IMR-90 (cell line): ENCODE measurements around the gene CCND1. TPM values are rescaled to one million over a fixed set of nuclear protein-coding genes. Genes with fewer than 3 reads are reported as not detected.

Experiments used
- ATAC-seq: fragments of 200-7000 bp; cut with Tn5 transposase; 2 replicates; pipeline ENCODE4 v1.9.1; 2020; ENCODE audit warnings: low read depth, mild to moderate bottlenecking, moderate library complexity
- BruUV-seq: library from RNA; stranded (reverse); fragments of 400-500 nt; replicated peaks from 2 replicates; lab custom pipeline; 2021; lab: Mats Ljungman, UMichigan
- CTCF ChIA-PET: fragments of 300-600 bp; formaldehyde crosslinking; extraction: SDS; loops from one replicate; lab custom pipeline; 2021; ENCODE audit warnings: antibody characterized with exemption; lab: Yijun Ruan, JAX
- POLR2A ChIA-PET: fragments of 300-600 bp; sonication (Branson Sonifier 250); formaldehyde crosslinking; loops from one replicate; lab custom pipeline; 2022; ENCODE audit warnings: antibody characterized with exemption; ENCODE audit not compliant: unreplicated experiment; lab: Charles Lee
- DNase-seq: peaks from one replicate; pipeline ENCODE4 v3.0.0; 2013
- H2AFZ ChIP-seq: replicated peaks from 2 replicates; pipeline ENCODE3; 2013; ENCODE audit warnings: low read length, mild to moderate bottlenecking; ENCODE audit not compliant: poor library complexity
- H2AK5ac ChIP-seq: 2 replicates; pipeline ENCODE4 v1.6.1; 2013; ENCODE audit warnings: low read depth, low read length, inconsistent platforms
- H2AK9ac ChIP-seq: replicated peaks from 2 replicates; pipeline ENCODE3; 2013; ENCODE audit warnings: mild to moderate bottlenecking, low read depth, low read length, moderate library complexity; ENCODE audit not compliant: poor library complexity
- H2BK120ac ChIP-seq: 2 replicates; pipeline ENCODE4 v1.6.1; 2013; ENCODE audit warnings: low read depth, low read length, inconsistent platforms
- H2BK15ac ChIP-seq: 3 replicates; pipeline ENCODE4 v1.6.1; 2013; ENCODE audit warnings: low read depth, low read length, inconsistent platforms
- H2BK20ac ChIP-seq: 2 replicates; pipeline ENCODE4 v1.6.1; 2013; ENCODE audit warnings: low read depth, mild to moderate bottlenecking, inconsistent platforms, low read length, moderate library complexity
- H2BK5ac ChIP-seq: 2 replicates; pipeline ENCODE4 v1.6.1; 2013; ENCODE audit warnings: mild to moderate bottlenecking, low read depth, low read length, inconsistent platforms; ENCODE audit not compliant: poor library complexity, severe bottlenecking
- H3K14ac ChIP-seq: replicated peaks from 2 replicates; pipeline ENCODE4 v1.6.1; 2013; ENCODE audit warnings: low read depth, low read length, inconsistent platforms
- H3K18ac ChIP-seq: 2 replicates; pipeline ENCODE4 v1.6.1; 2013; ENCODE audit warnings: low read depth, low read length, control low read depth
- H3K23ac ChIP-seq: 2 replicates; pipeline ENCODE4 v1.6.1; 2013; ENCODE audit warnings: low read depth, low read length, inconsistent platforms
- H3K27ac ChIP-seq: 2 replicates; pipeline ENCODE4 v1.5.1; 2013; ENCODE audit warnings: mild to moderate bottlenecking, control low read depth, low read length; ENCODE audit not compliant: insufficient read depth
- H3K27me3 ChIP-seq: 2 replicates; pipeline ENCODE4 v1.6.1; 2013; ENCODE audit warnings: low read length; ENCODE audit not compliant: control insufficient read depth, insufficient read depth
- H3K36me3 ChIP-seq: 2 replicates; pipeline ENCODE4 v1.6.1; 2013; ENCODE audit warnings: low read length, mixed read lengths; ENCODE audit not compliant: control insufficient read depth, insufficient read depth
- H3K4ac ChIP-seq: 2 replicates; pipeline ENCODE4 v1.6.1; 2013; ENCODE audit warnings: low read depth, low read length, inconsistent platforms
- H3K4me1 ChIP-seq: 2 replicates; pipeline ENCODE4 v1.6.1; 2013; ENCODE audit warnings: low read length, mixed read lengths; ENCODE audit not compliant: control insufficient read depth, insufficient read depth
- H3K4me2 ChIP-seq: 2 replicates; pipeline ENCODE4 v1.6.1; 2013; ENCODE audit warnings: low read depth, mild to moderate bottlenecking, control low read depth, low read length, moderate library complexity
- H3K4me3 ChIP-seq: 2 replicates; pipeline ENCODE4 v1.5.1; 2013; ENCODE audit warnings: low read depth, mild to moderate bottlenecking, control low read depth, low read length, moderate library complexity; ENCODE audit not compliant: insufficient read depth
- H3K56ac ChIP-seq: 2 replicates; pipeline ENCODE4 v1.6.1; 2013; ENCODE audit warnings: low read length, inconsistent platforms; ENCODE audit not compliant: insufficient read depth; ENCODE audit errors: extremely low read depth
- H3K79me1 ChIP-seq, 2 experiments: 2 replicates each; pipeline ENCODE4 v1.6.1; 2013; ENCODE audit warnings: low read length in 2 of 2, inconsistent platforms in 1 of 2, low read depth in 1 of 2
- H3K9ac ChIP-seq: 2 replicates; pipeline ENCODE4 v1.6.1; 2013; ENCODE audit warnings: low read depth, low read length, control low read depth
- H3K9me1 ChIP-seq: 2 replicates; pipeline ENCODE4 v1.6.1; 2013; ENCODE audit warnings: low read length, inconsistent platforms; ENCODE audit not compliant: insufficient read depth
- H3K9me3 ChIP-seq: 2 replicates; pipeline ENCODE4 v1.6.1; 2013; ENCODE audit warnings: low read length; ENCODE audit not compliant: control insufficient read depth, insufficient read depth
- H4K20me1 ChIP-seq: 2 replicates; pipeline ENCODE4 v1.6.1; 2013; ENCODE audit warnings: low read length, inconsistent platforms; ENCODE audit not compliant: insufficient read depth
- H4K5ac ChIP-seq: 2 replicates; pipeline ENCODE4 v1.6.1; 2013; ENCODE audit warnings: mild to moderate bottlenecking, low read depth, low read length, control low read depth
- H4K8ac ChIP-seq, 2 experiments: 2 replicates each; pipeline ENCODE4 v1.6.1; 2013; ENCODE audit warnings: low read depth in 2 of 2, low read length in 2 of 2, control low read depth in 1 of 2, inconsistent platforms in 1 of 2
- H4K91ac ChIP-seq: 2 replicates; pipeline ENCODE4 v1.6.1; 2013; ENCODE audit warnings: low read depth, low read length, inconsistent platforms; ENCODE audit not compliant: insufficient read depth
- BHLHE40 ChIP-seq: fragments of 150-350 bp; IDR thresholded peaks from 2 replicates; pipeline ENCODE4 v1.6.1; 2016; ENCODE audit warnings: mild to moderate bottlenecking, low read depth, low read length
- CHD1 ChIP-seq: IDR thresholded peaks from 2 replicates; pipeline ENCODE4 v1.6.1; 2012; ENCODE audit warnings: low read depth, low read length, improper control_type of control experiment
- FOS ChIP-seq: fragments of 150-350 bp; IDR thresholded peaks from 2 replicates; pipeline ENCODE4 v1.6.1; 2016; ENCODE audit warnings: low read depth, low read length
- MAZ ChIP-seq: IDR thresholded peaks from 2 replicates; pipeline ENCODE4 v1.6.1; 2012; ENCODE audit warnings: low read depth, mild to moderate bottlenecking, low read length, improper control_type of control experiment, moderate library complexity, borderline replicate concordance
- MXI1 ChIP-seq: IDR thresholded peaks from 2 replicates; pipeline ENCODE4 v1.6.1; 2012; ENCODE audit warnings: low read depth, mild to moderate bottlenecking, low read length, moderate library complexity, borderline replicate concordance
- NFE2L2 ChIP-seq: fragments of 150-350 bp; IDR thresholded peaks from 2 replicates; pipeline ENCODE4 v1.6.1; 2016; ENCODE audit warnings: low read depth, mild to moderate bottlenecking, low read length
- RCOR1 ChIP-seq: IDR thresholded peaks from 2 replicates; pipeline ENCODE4 v1.6.1; 2012; ENCODE audit warnings: mild to moderate bottlenecking, low read length, improper control_type of control experiment; ENCODE audit not compliant: insufficient replicate concordance
- RFX5 ChIP-seq: IDR thresholded peaks from 2 replicates; pipeline ENCODE4 v1.8.0; 2012; ENCODE audit warnings: low read depth, mild to moderate bottlenecking, low read length, moderate library complexity
- SMC3 ChIP-seq: fragments of 150-350 bp; IDR thresholded peaks from 2 replicates; pipeline ENCODE4 v1.6.1; 2016; ENCODE audit warnings: low read depth, mild to moderate bottlenecking, antibody characterized with exemption, low read length, moderate library complexity
- WGBS, 2 experiments: methylation state at CpG; one replicate each; pipeline versions ENCODE4 v1.1.5 to v1.1.7; 2013; ENCODE audit warnings: missing lambda C conversion rate in 2 of 2; ENCODE audit not compliant: insufficient read length in 1 of 2; ENCODE audit errors: extremely low coverage in 2 of 2; 5-methylcytosine and 5-hydroxymethylcytosine counted together
- dilution Hi-C: fragments of 300-500 bp; cut with HindIII; formaldehyde crosslinking; loops from one replicate; pipeline ENCODE4 v1.14.3; 2018; ENCODE audit warnings: low sequenced_read_pairs; ENCODE audit not compliant: unreplicated experiment
- in situ Hi-C: fragments of 300-500 bp; cut with MboI; formaldehyde crosslinking; loops from 3 replicates; pipeline ENCODE4 v1.14.3; 2019; ENCODE audit warnings: low sequenced_read_pairs, inconsistent platforms, mixed read lengths
- intact Hi-C: fragments of 100-400 bp; cut with micrococcal nuclease; formaldehyde crosslinking; loops from 2 replicates; pipeline ENCODE4 v1.10.0; 2022
- polyA plus RNA-seq, 3 experiments: library from polyadenylated mRNA; depleted of rRNA; stranded (reverse); fragments of >200 nt; gene quantifications; 2 replicates each; pipeline ENCODE4 v1.2.3, GENCODE V29; 2012; ENCODE audit warnings: low replicate concordance in 1 of 3
- total RNA-seq: library from RNA; depleted of rRNA; stranded (reverse); fragments of >200 nt; gene quantifications from 2 replicates; pipeline ENCODE4 v1.2.3, GENCODE V29; 2012
- TF ChIP-seq, protein P1 (sequence below): fragments of 150-350 bp; IDR thresholded peaks from 2 replicates; pipeline ENCODE4 v1.6.1; 2016; ENCODE audit warnings: low read depth, mild to moderate bottlenecking, low read length, moderate library complexity, borderline replicate concordance
- TF ChIP-seq, protein P2 (sequence below): conservative IDR thresholded peaks from 2 replicates; pipeline ENCODE4 v1.5.1; 2012; ENCODE audit warnings: mild to moderate bottlenecking, low read depth, low read length, improper control_type of control experiment
- TF ChIP-seq, protein P3 (sequence below): fragments of 150-350 bp; IDR thresholded peaks from 2 replicates; pipeline ENCODE4 v1.6.1; 2017; ENCODE audit warnings: mild to moderate bottlenecking, antibody characterized with exemption, low read length, low read depth

Gene CCND1
- total and polyA plus RNA-seq, 2 of the 4 experiments (the other 2 are of a cell fraction): 481 to 748 TPM

DNA sequence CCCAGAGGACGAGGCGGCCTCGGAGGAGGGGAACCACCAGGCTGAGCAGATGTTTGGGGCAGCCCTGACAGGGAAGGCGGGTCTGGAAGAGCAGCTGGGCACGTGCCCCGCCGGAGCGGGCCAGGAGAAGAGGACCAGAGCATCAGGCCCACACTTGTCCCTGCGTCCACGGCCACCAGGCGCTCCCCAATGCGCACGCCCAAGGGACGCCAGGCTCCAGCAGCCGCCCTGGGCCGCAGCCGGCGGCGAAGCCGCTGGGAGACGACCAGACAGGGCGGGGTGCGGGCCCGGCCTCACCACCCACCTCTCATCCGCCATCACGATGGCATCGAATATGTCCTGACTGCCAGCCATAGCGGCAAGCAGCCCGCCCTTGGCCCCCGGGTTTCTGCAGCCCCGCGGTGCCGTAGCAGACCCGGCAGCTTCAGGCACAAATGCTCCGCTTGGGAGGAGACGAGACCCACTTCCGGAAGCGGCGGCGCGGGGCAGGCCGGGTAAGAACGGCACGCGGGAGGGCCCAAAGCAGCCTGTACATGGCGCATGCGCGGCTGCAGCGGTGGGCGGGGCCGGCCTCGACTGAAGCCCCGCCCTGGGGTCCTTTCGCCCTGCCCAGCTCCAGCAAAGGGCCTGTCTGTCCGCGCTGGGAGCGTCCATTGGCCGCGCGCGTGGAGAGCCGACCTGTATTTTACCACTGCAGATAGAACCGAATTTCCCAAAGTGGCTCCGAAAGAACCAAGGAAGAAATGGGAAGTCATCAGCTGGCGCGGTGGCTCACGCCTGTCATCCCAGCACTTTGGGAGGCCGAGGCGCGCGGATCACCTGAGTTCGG lies 34.1 kb downstream of the CCND1 start, which contains the start of gene LTO1:
LTO1 (minus strand) TSS at position 468 of the 829 bp plus-strand sequence; CDS start at position 354, 114 bp downstream.
- ATAC-seq (peak; percentile 95), DNase-seq (peak; percentile 94)
- peaks cover 20% of the 10 kb centered on the region for H4K20me1 ChIP-seq
- peak within 1 kb of the TSS; percentile 1; the same call in 1 of the 2 replicates for H2BK120ac ChIP-seq
- H3K79me1 ChIP-seq: peaks cover 8 to 36% of the 10 kb centered on the region in 2 experiments; a peak in 3 of 4 replicates
- H3K9me1 ChIP-seq: no peaks in the 10 kb centered on the region; the same call in 1 of the 2 replicates
- TSS peak; percentile 40 for BruUV-seq
- H3K4ac ChIP-seq: peak within 1 kb of the TSS; percentile 95
- no peak within 1 kb of the TSS for H2BK20ac ChIP-seq
- H2AK9ac ChIP-seq: peak within 1 kb of the TSS; percentile 96
- peak within 1 kb of the TSS; percentile 69 for H4K5ac ChIP-seq
- in situ Hi-C loops: loop anchor here (5.0 to 25.0 kb wide), 3 partner anchors 568 to 1063 kb away; no protein-coding TSS in a partner anchor
- no peaks in the 10 kb centered on the region for H3K9me3 ChIP-seq
- H3K4me2 ChIP-seq: peak within 1 kb of the TSS; percentile 99
- H3K36me3 ChIP-seq: peaks cover 9% of the 10 kb centered on the region
- ChIA-PET CTCF (interaction anchor here (0.9 kb wide), 1 partner anchor 573 kb away, joined by 5 read pairs; no protein-coding TSS in a partner anchor), POLR2A (interaction anchor here (0.5 kb wide), 1 partner anchor 14 kb away, joined by 5 read pairs; no protein-coding TSS in a partner anchor)
- peak within 1 kb of the TSS; percentile 89 for H4K91ac ChIP-seq
- no peaks in the 10 kb centered on the region for H3K27me3 ChIP-seq
- no peak within 1 kb of the TSS for H2BK15ac ChIP-seq
- peak within 1 kb of the TSS; percentile 98 for H3K23ac ChIP-seq
- 5% methylated on average over 51 of the region's 72 CpGs; no CpG with 5 or more reads in 1 of the 2 experiments for WGBS, 2 experiments
- intact Hi-C loops: no loop called here
- dilution Hi-C loops: no loop called here
- peak within 1 kb of the TSS; percentile 90 for H3K4me3 ChIP-seq
- peak within 1 kb of the TSS; percentile 91 for H3K27ac ChIP-seq
- no peak within 1 kb of the TSS for H3K18ac ChIP-seq
- peak within 1 kb of the TSS; percentile 82 for H2BK5ac ChIP-seq
- peak within 1 kb of the TSS; percentile 94 for H2AFZ ChIP-seq
- H2AK5ac ChIP-seq: peak within 1 kb of the TSS; percentile 91
- peak within 1 kb of the TSS; percentile 95 for H3K9ac ChIP-seq
- H4K8ac ChIP-seq: peak within 1 kb of the TSS; percentile 87 to 96
- H3K14ac ChIP-seq: peak within 1 kb of the TSS; percentile 99
- H3K4me1 ChIP-seq: peaks cover 5% of the 10 kb centered on the region
- H3K56ac ChIP-seq: peak within 1 kb of the TSS; percentile 73
- TF ChIP-seq FOS (no peak), CHD1 (peak; percentile 84; the same call in 1 of the 2 replicates), NFE2L2 (no peak), MAZ (peak; percentile 54; the same call in 1 of the 2 replicates), RFX5 (no peak), RCOR1 (no peak), BHLHE40 (peak; percentile 76; the same call in 1 of the 2 replicates), MXI1 (peak; percentile 73; the same call in 1 of the 2 replicates), SMC3 (no peak)
- TF ChIP-seq, protein P1, sequence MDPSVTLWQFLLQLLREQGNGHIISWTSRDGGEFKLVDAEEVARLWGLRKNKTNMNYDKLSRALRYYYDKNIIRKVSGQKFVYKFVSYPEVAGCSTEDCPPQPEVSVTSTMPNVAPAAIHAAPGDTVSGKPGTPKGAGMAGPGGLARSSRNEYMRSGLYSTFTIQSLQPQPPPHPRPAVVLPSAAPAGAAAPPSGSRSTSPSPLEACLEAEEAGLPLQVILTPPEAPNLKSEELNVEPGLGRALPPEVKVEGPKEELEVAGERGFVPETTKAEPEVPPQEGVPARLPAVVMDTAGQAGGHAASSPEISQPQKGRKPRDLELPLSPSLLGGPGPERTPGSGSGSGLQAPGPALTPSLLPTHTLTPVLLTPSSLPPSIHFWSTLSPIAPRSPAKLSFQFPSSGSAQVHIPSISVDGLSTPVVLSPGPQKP: no peak
- TF ChIP-seq, protein P2, sequence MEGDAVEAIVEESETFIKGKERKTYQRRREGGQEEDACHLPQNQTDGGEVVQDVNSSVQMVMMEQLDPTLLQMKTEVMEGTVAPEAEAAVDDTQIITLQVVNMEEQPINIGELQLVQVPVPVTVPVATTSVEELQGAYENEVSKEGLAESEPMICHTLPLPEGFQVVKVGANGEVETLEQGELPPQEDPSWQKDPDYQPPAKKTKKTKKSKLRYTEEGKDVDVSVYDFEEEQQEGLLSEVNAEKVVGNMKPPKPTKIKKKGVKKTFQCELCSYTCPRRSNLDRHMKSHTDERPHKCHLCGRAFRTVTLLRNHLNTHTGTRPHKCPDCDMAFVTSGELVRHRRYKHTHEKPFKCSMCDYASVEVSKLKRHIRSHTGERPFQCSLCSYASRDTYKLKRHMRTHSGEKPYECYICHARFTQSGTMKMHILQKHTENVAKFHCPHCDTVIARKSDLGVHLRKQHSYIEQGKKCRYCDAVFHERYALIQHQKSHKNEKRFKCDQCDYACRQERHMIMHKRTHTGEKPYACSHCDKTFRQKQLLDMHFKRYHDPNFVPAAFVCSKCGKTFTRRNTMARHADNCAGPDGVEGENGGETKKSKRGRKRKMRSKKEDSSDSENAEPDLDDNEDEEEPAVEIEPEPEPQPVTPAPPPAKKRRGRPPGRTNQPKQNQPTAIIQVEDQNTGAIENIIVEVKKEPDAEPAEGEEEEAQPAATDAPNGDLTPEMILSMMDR: no peak; the same call in 1 of the 2 replicates
- TF ChIP-seq, protein P3, sequence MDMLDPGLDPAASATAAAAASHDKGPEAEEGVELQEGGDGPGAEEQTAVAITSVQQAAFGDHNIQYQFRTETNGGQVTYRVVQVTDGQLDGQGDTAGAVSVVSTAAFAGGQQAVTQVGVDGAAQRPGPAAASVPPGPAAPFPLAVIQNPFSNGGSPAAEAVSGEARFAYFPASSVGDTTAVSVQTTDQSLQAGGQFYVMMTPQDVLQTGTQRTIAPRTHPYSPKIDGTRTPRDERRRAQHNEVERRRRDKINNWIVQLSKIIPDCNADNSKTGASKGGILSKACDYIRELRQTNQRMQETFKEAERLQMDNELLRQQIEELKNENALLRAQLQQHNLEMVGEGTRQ: peak; percentile 63; the same call in 1 of the 2 replicates
